BLaER1 (cell line): ENCODE data around the gene CAPS.

ENCODE experiments used
- H3K27ac ChIP-seq: shearing (Covaris generic); formaldehyde crosslinking; 2 replicates; pipeline ENCODE4 v1.8.1; 2022
- H3K27me3 ChIP-seq: shearing (Covaris generic); formaldehyde crosslinking; 2 replicates; pipeline ENCODE4 v1.8.1; 2022
- H3K36me3 ChIP-seq: shearing (Covaris generic); formaldehyde crosslinking; 2 replicates; pipeline ENCODE4 v1.8.1; 2022
- H3K4me1 ChIP-seq: shearing (Covaris generic); formaldehyde crosslinking; 2 replicates; pipeline ENCODE4 v1.8.1; 2022
- H3K4me2 ChIP-seq: shearing (Covaris generic); formaldehyde crosslinking; 2 replicates; pipeline ENCODE4 v1.8.1; 2022
- H3K4me3 ChIP-seq: shearing (Covaris generic); formaldehyde crosslinking; 2 replicates; pipeline ENCODE4 v1.8.1; 2022
- H3K9ac ChIP-seq: shearing (Covaris generic); formaldehyde crosslinking; 2 replicates; pipeline ENCODE4 v1.8.1; 2022
- H3K9me3 ChIP-seq: shearing (Covaris generic); formaldehyde crosslinking; 2 replicates; pipeline ENCODE4 v1.8.1; 2022
- H4K20me1 ChIP-seq: shearing (Covaris generic); formaldehyde crosslinking; 2 replicates; pipeline ENCODE4 v1.8.1; 2022
- Cebpa-rat ChIP-seq: shearing (Covaris generic); IDR thresholded peaks from 2 replicates; pipeline ENCODE4 v1.8.1; 2022

The CAPS gene

GRCh38 chr19:5921516-5922160, 7.6 kb downstream of the CAPS start:
- H3K4me3 ChIP-seq = no peak overlapping the region
- H3K4me1 ChIP-seq = peaks cover 2% of the 10 kb centered on the region
- no peaks in the 10 kb centered on the region for H3K9me3 ChIP-seq
- no peaks in the 10 kb centered on the region for H3K27me3 ChIP-seq
- TF ChIP-seq Cebpa-rat = no peak
- H3K4me2 ChIP-seq = no peak overlapping the region
- no peak overlapping the region for H3K9ac ChIP-seq
- H3K36me3 ChIP-seq = peaks cover 98% of the 10 kb centered on the region
- H3K27ac ChIP-seq = no peak overlapping the region
- H4K20me1 ChIP-seq = peaks cover 36% of the 10 kb centered on the region

DNA sequence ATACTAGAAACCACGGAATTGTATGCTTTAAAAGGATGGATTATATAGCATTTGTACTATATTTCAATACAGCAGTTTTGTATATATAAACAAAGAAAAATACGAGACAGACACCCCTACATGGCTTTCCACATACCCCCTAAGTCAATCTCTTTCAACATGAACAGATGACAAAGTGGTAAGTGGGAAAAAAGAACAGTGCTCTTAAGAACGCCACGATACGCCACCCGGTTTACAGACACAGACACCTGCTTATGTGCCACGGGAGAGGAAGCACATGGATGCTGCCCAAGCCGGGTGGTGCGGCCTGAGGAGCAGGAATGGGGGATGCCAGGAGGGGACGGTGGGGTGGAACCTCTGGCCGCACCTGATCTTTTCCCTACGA, 8.1 kb downstream of the CAPS start:
- H4K20me1 ChIP-seq = peaks cover 41% of the 10 kb centered on the region
- peaks cover 6% of the 10 kb centered on the region for H3K4me1 ChIP-seq
- H3K9ac ChIP-seq = no peak overlapping the region
- H3K27ac ChIP-seq = no peak overlapping the region
- H3K4me3 ChIP-seq = no peak overlapping the region
- H3K36me3 ChIP-seq = peaks cover 98% of the 10 kb centered on the region
- no peaks in the 10 kb centered on the region for H3K27me3 ChIP-seq
- H3K9me3 ChIP-seq = no peaks in the 10 kb centered on the region
- TF ChIP-seq Cebpa-rat = no peak
- no peak overlapping the region for H3K4me2 ChIP-seq

GRCh38 chr19:5923356-5923755, 9.3 kb downstream of the CAPS start:
- H3K27ac ChIP-seq = no peak overlapping the region
- no peak overlapping the region for H3K4me3 ChIP-seq
- no peak for TF ChIP-seq Cebpa-rat
- no peaks in the 10 kb centered on the region for H3K27me3 ChIP-seq
- H4K20me1 ChIP-seq = peaks cover 53% of the 10 kb centered on the region
- H3K9me3 ChIP-seq = no peaks in the 10 kb centered on the region
- H3K4me1 ChIP-seq = peaks cover 16% of the 10 kb centered on the region
- H3K4me2 ChIP-seq = no peak overlapping the region
- H3K36me3 ChIP-seq = peaks cover 100% of the 10 kb centered on the region
- no peak overlapping the region for H3K9ac ChIP-seq

- no peak overlapping the region for H3K9ac ChIP-seq
- H4K20me1 ChIP-seq = peaks cover 58% of the 10 kb centered on the region
- no peak for TF ChIP-seq Cebpa-rat
- peaks cover 16% of the 10 kb centered on the region for H3K4me1 ChIP-seq
- H3K27me3 ChIP-seq = no peaks in the 10 kb centered on the region
- H3K36me3 ChIP-seq = peaks cover 100% of the 10 kb centered on the region
- no peak overlapping the region for H3K4me2 ChIP-seq
- no peaks in the 10 kb centered on the region for H3K9me3 ChIP-seq
- H3K4me3 ChIP-seq = no peak overlapping the region
- H3K27ac ChIP-seq = no peak overlapping the region
Measured at GRCh38 chr19:5925830-5926427, 11.9 kb downstream of the CAPS start.

- TF ChIP-seq Cebpa-rat = no peak
- Histone ChIP-seq H3K9ac (peak overlapping the region; percentile 38), H3K4me1 (peaks cover 16% of the 10 kb centered on the region), H3K9me3 (no peaks in the 10 kb centered on the region), H3K27me3 (no peaks in the 10 kb centered on the region), H3K4me3 (no peak overlapping the region), H3K36me3 (peaks cover 100% of the 10 kb centered on the region), H3K4me2 (peak overlapping the region; percentile 1; the same call in 1 of the 2 replicates), H4K20me1 (peaks cover 59% of the 10 kb centered on the region), H3K27ac (no peak overlapping the region)
Measured at GRCh38 chr19:5926641-5927440, 12.8 kb downstream of the CAPS start.

GRCh38 chr19:5927441-5927821, 13.4 kb downstream of the CAPS start:
- 0 out of 2 replicates have a peak overlapping the region, but pooled peaks have one; percentile 18 for H3K27ac ChIP-seq

DNA sequence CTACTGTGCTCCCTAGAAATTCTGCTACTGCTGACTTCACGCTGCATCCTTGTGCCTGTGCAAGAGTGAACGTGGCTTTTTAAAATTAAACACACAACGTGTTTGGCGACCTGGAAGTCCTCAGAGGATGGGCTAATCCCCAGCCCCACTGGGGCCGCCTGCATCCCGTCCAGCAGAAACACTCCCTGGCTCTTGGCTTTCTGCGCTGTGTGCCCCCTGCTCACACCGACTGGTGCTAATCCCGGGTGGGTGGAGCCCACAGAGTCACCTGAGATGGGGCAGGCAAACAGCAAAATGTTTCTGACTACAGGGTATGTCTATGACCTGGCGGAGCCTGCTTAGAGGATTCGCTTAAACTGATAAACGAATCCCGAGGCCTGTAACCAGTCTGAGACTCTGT, 15.1 kb downstream of the CAPS start:
- peaks cover 100% of the 10 kb centered on the region for H3K36me3 ChIP-seq
- no peak overlapping the region for H3K9ac ChIP-seq
- H3K27me3 ChIP-seq = no peaks in the 10 kb centered on the region
- no peaks in the 10 kb centered on the region for H3K9me3 ChIP-seq
- no peak for TF ChIP-seq Cebpa-rat
- no peak overlapping the region for H3K4me2 ChIP-seq
- H4K20me1 ChIP-seq = peaks cover 67% of the 10 kb centered on the region
- H3K27ac ChIP-seq = no peak overlapping the region
- peaks cover 16% of the 10 kb centered on the region for H3K4me1 ChIP-seq
- no peak overlapping the region for H3K4me3 ChIP-seq

More at GRCh38 chr19:5927441-5927821, 13.4 kb downstream of the CAPS start:
- Histone ChIP-seq H3K36me3 (peaks cover 100% of the 10 kb centered on the region), H3K4me1 (peaks cover 16% of the 10 kb centered on the region), H3K4me3 (no peak overlapping the region), H3K27me3 (no peaks in the 10 kb centered on the region), H3K4me2 (peak overlapping the region; percentile 1; the same call in 1 of the 2 replicates), H4K20me1 (peaks cover 62% of the 10 kb centered on the region), H3K9me3 (no peaks in the 10 kb centered on the region), H3K9ac (peak overlapping the region; percentile 38)
- no peak for TF ChIP-seq Cebpa-rat

DNA sequence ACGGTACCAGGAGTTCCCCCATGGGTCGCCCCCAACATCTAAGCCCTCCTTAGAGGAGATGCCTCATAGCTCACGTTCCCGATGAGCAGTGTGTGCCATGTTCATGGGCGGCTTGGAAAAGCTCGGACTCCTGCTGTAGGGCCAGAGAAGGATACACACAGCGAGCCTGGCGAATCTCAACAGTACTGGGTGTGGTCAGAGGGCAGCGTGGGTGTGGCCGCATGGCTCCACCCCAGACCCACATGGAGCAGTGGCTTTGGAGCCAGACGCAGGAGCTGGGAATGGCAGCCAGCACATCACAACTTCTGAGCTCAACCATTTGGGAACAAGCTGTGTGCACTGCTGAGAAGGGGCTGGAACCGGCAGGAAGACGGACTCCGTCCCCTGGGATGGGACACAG, 15.6 kb downstream of the CAPS start:
- no peaks in the 10 kb centered on the region for H3K9me3 ChIP-seq
- H3K36me3 ChIP-seq = peaks cover 100% of the 10 kb centered on the region
- H3K4me1 ChIP-seq = peaks cover 18% of the 10 kb centered on the region
- H3K4me3 ChIP-seq = no peak overlapping the region
- H3K4me2 ChIP-seq = no peak overlapping the region
- no peak for TF ChIP-seq Cebpa-rat
- H3K9ac ChIP-seq = no peak overlapping the region
- no peaks in the 10 kb centered on the region for H3K27me3 ChIP-seq
- H3K27ac ChIP-seq = no peak overlapping the region
- H4K20me1 ChIP-seq = peaks cover 70% of the 10 kb centered on the region

DNA sequence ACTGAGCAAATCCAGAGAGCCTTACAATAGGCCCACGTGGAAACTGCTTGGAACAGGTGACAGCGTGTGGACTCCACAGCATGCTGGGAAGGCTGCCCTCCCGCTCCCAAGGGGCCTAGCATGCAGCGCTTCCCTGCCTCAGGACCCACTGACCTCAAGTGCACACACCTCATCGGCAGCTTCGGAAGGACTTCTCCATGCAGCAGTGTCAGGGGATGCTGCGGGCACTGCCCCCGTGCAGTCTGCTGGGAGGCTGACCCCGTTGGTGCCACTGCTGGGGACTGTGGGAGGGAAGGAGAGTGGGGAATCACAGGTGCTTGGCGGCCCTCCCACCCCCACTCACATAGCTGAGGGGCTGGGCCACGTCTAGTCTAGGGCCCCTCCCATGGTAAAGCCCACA, 17.2 kb downstream of the CAPS start:
- peaks cover 34% of the 10 kb centered on the region for H3K4me1 ChIP-seq
- no peaks in the 10 kb centered on the region for H3K27me3 ChIP-seq
- no peak overlapping the region for H3K9ac ChIP-seq
- H3K9me3 ChIP-seq = no peaks in the 10 kb centered on the region
- peaks cover 100% of the 10 kb centered on the region for H3K36me3 ChIP-seq
- peaks cover 82% of the 10 kb centered on the region for H4K20me1 ChIP-seq
- no peak overlapping the region for H3K4me3 ChIP-seq
- no peak for TF ChIP-seq Cebpa-rat
- no peak overlapping the region for H3K27ac ChIP-seq
- no peak overlapping the region for H3K4me2 ChIP-seq

GRCh38 chr19:5932146-5932545, 18.1 kb downstream of the CAPS start:
- no peaks in the 10 kb centered on the region for H3K9me3 ChIP-seq
- peaks cover 96% of the 10 kb centered on the region for H3K36me3 ChIP-seq
- H3K9ac ChIP-seq = no peak overlapping the region
- H3K4me1 ChIP-seq = peaks cover 37% of the 10 kb centered on the region
- peaks cover 82% of the 10 kb centered on the region for H4K20me1 ChIP-seq
- H3K27ac ChIP-seq = no peak overlapping the region
- no peak overlapping the region for H3K4me3 ChIP-seq
- H3K27me3 ChIP-seq = no peaks in the 10 kb centered on the region
- no peak overlapping the region for H3K4me2 ChIP-seq
- no peak for TF ChIP-seq Cebpa-rat
